AG20443 (cell line): ENCODE measurements around the gene MFSD2A.
"Not testable (repeated sequence)": the region's sequence is repeated elsewhere in the genome, so short reads cannot be mapped to it uniquely, and the experiment has no call there.

Source experiments
- DNase-seq: peaks from one replicate; pipeline ENCODE4 v3.0.0; 2012; ENCODE audit warnings: low spot score, mixed read lengths

Gene MFSD2A

GRCh38 chr1:40003156-40004093 lies 48.5 kb downstream of the MFSD2A start:
- no peak for DNase-seq

- DNase-seq: no peak
Observed at GRCh38 chr1:40004857-40005256, 49.9 kb downstream of the MFSD2A start.

GRCh38 chr1:40007481-40008034 lies 52.6 kb downstream of the MFSD2A start:
- DNase-seq: not testable (repeated sequence)

- no peak for DNase-seq
Observed at GRCh38 chr1:40011198-40011597, 56.3 kb downstream of the MFSD2A start.

- no peak for DNase-seq
Observed at GRCh38 chr1:40014253-40014706, 59.3 kb downstream of the MFSD2A start.

- peak; percentile 85 for DNase-seq
Observed at GRCh38 chr1:40014812-40015594, 60.1 kb downstream of the MFSD2A start.

- DNase-seq: no peak
Observed at GRCh38 chr1:40017951-40018575, 63.1 kb downstream of the MFSD2A start.
